Mesothelial cell of epicardium (in vitro differentiated cells): Measurements from ENCODE around the gene KDM5B. TPM values are rescaled to one million over a fixed set of nuclear protein-coding genes. Genes with fewer than 3 reads are reported as not detected.

Source experiments
- DNase-seq, 2 experiments: peaks; one replicate each; pipeline ENCODE4 v3.0.0; 2021; ENCODE audit warnings: low spot score in 2 of 2; ENCODE audit not compliant: unreplicated experiment in 2 of 2
- H3K27ac Mint-ChIP-seq: 2 replicates; pipeline ENCODE4 v1.8.0; 2021; ENCODE audit warnings: mixed read lengths
- H3K27me3 Mint-ChIP-seq: 2 replicates; pipeline ENCODE4 v1.8.0; 2021; ENCODE audit warnings: low read depth, mixed read lengths
- H3K36me3 Mint-ChIP-seq: 2 replicates; pipeline ENCODE4 v1.8.0; 2021; ENCODE audit warnings: mixed read lengths
- H3K4me1 Mint-ChIP-seq: 2 replicates; pipeline ENCODE4 v1.8.0; 2021; ENCODE audit warnings: mixed read lengths
- H3K4me3 Mint-ChIP-seq: 2 replicates; pipeline ENCODE4 v1.8.0; 2021; ENCODE audit warnings: mild to moderate bottlenecking, moderate library complexity, mixed read lengths
- H3K9me3 Mint-ChIP-seq: 2 replicates; pipeline ENCODE4 v1.8.0; 2021; ENCODE audit warnings: mixed read lengths
- CTCF ChIP-seq: fragments of 200-600 bp; sonication (generic); IDR thresholded peaks from one replicate; pipeline ENCODE4 v1.5.0; 2021; ENCODE audit warnings: antibody characterized with exemption; ENCODE audit not compliant: unreplicated experiment
- total RNA-seq: library from RNA; stranded (reverse); gene quantifications from 3 replicates; pipeline ENCODE4 v1.2.1, GENCODE V29; 2021

KDM5B gene
- total RNA-seq, 1 donor from 2014 or later, result 265 TPM

GRCh38 chr1:202680586-202681352, 127.5 kb downstream of the KDM5B start:
- Mint-ChIP-seq H3K27ac (no peak overlapping the region), H3K27me3 (peaks cover 69% of the 10 kb centered on the region), H3K36me3 (no peaks in the 10 kb centered on the region), H3K4me1 (no peaks in the 10 kb centered on the region), H3K9me3 (peaks cover 5% of the 10 kb centered on the region), H3K4me3 (no peak overlapping the region)
- no peak for TF ChIP-seq CTCF
- DNase-seq, result no peak

- no peaks in the 10 kb centered on the region for H3K36me3 Mint-ChIP-seq
- H3K27ac Mint-ChIP-seq, result no peak overlapping the region
- peaks cover 5% of the 10 kb centered on the region for H3K9me3 Mint-ChIP-seq
- peaks cover 63% of the 10 kb centered on the region for H3K27me3 Mint-ChIP-seq
- no peak for TF ChIP-seq CTCF
- H3K4me1 Mint-ChIP-seq, result no peaks in the 10 kb centered on the region
- no peak overlapping the region for H3K4me3 Mint-ChIP-seq
- DNase-seq, result no peak
Observed at GRCh38 chr1:202679406-202680177, 128.6 kb downstream of the KDM5B start.

- DNase-seq, result no peak
- TF ChIP-seq CTCF, result no peak
- H3K27me3 Mint-ChIP-seq, result peaks cover 56% of the 10 kb centered on the region
- peaks cover 6% of the 10 kb centered on the region for H3K9me3 Mint-ChIP-seq
- no peaks in the 10 kb centered on the region for H3K4me1 Mint-ChIP-seq
- no peak overlapping the region for H3K4me3 Mint-ChIP-seq
- no peak overlapping the region for H3K27ac Mint-ChIP-seq
- H3K36me3 Mint-ChIP-seq, result no peaks in the 10 kb centered on the region
Observed at GRCh38 chr1:202677433-202677832, 130.8 kb downstream of the KDM5B start.

Other genes starting within 250 kb of the KDM5B start
- gene SYT2, start 98.0 kb downstream of the KDM5B start, total RNA-seq, result 3.1 to 3.3 TPM (median 3.1 TPM) in 3 replicates
- 9.9 to 10.6 TPM (median 9.9 TPM) in 3 replicates for gene PCAT6, start 2.5 kb upstream of the KDM5B start, total RNA-seq
- gene RABIF, start 80.7 kb upstream of the KDM5B start, total RNA-seq, result 5.9 to 7.0 TPM (median 6.5 TPM) in 3 replicates
- gene KLHL12, start 118.8 kb upstream of the KDM5B start, total RNA-seq, result 26.5 to 31.0 TPM (median 27.8 TPM) in 3 replicates
- 38.0 to 39.1 TPM (median 38.4 TPM) in 3 replicates for gene ADIPOR1, start 149.9 kb upstream of the KDM5B start, total RNA-seq
- gene CYB5R1, start 158.8 kb upstream of the KDM5B start, total RNA-seq, result 25.9 to 26.6 TPM (median 26.1 TPM) in 3 replicates
- gene TMEM183A, start 199.0 kb upstream of the KDM5B start, total RNA-seq, result 58.4 to 64.5 TPM (median 64.0 TPM) in 3 replicates
- 35.3 to 39.4 TPM (median 38.9 TPM) in 3 replicates for gene PPFIA4, start 218.1 kb upstream of the KDM5B start, total RNA-seq